HG02759 (cell line): ENCODE data around the gene ZNF180.
"Not testable (repeated sequence)": the region's sequence is repeated elsewhere in the genome, so short reads cannot be mapped to it uniquely, and the experiment has no call there.

Experiments used
- ATAC-seq: cut with Tn5 transposase; IDR thresholded peaks from one replicate; pipeline ENCODE4 v1.9.1; 2021; ENCODE audit warnings: mild to moderate bottlenecking, moderate library complexity; ENCODE audit not compliant: unreplicated experiment

The ZNF180 gene

DNA sequence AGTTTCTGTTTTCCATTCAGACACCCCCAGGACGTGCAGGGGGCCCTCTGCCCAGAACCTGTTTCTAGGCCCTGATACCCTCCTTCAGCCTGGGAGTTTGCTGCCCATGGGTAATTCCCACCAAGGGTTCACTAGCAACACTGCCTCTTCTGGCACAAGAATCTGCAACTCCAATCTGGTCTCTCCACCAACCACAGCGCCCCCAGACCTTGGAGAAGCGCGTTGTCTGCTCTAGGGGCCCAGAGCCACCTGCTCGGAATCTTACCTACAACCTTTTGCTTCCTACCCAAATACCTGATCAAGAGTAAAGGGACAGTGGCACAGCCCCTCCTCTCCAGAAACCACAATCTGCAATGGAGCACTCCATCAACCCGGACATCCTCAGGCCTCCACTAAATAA is 763 bp downstream of the ZNF180 start:
- no peak for ATAC-seq

DNA sequence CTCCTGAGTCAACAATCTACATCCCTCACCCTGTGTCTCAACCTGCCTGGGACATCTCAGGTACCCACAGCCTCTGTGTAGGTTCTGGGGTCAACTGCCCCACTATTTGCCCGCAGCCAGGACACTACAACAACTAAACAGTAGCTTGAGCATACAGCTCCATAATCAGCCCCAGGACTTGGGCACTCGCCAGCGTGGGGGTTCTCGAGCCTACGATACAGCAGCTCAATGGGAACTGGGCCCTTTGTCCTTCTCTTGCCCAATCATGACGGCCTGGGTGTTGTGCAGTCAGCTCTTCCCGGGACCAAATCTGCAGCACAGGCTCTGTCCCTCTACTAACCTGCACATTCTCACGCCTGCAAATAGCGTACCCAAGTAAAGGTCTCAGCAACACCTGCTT is 1.3 kb downstream of the ZNF180 start:
- no peak for ATAC-seq

DNA sequence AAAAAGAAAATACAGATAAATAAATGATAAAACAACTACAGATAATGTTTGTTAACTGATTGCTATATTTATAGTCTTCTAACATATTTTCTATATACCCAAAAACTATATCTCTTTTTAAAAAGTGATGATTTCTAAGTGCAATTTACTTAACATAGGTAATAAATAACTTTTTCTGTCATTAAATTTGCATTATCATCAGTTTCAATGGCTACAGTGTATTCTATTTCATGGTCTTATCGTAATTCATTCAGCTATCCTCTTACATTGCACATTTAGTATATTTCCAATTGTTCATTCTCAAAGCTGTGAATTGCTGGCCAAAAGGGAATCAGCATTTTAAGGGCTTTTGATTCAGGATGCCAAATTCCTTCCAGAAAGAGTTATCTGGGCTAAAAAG is 3.6 kb downstream of the ZNF180 start:
- no peak for ATAC-seq

DNA sequence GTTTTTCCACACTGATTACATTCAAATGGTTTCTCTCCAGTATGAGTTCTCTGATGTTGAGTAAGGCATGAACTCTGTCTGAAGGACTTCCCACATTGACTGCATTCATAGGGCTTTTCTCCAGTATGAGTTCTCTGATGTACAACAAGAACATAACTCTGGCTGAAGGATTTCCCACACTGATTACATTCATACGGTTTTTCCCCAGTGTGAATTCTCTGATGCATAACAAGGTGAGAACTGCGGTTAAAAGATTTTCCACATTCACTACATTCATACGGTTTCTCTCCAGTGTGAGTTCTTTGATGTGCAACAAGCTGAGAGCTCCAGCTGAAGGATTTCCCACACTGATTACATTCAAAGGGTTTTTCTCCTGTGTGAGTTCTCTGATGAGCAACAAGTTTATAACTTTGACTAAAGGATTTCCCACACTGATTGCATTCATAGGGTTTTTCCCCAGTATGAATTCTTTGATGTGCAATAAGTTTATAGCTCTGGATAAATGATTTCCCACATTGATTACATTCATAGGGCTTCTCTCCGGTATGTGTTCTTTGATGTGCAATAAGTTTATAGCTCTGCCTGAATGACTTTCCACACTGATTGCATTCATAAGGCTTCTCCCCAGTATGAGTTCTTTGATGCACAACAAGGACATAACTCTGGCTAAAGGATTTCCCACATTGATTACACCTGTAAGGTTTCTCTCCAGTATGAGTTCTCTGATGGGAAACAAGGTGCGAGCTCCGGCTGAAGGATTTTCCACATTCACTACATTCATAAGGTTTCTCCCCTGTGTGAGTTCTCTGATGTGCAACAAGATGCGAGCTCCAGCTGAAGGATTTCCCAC is 23.5 kb downstream of the ZNF180 start:
- no peak for ATAC-seq

DNA sequence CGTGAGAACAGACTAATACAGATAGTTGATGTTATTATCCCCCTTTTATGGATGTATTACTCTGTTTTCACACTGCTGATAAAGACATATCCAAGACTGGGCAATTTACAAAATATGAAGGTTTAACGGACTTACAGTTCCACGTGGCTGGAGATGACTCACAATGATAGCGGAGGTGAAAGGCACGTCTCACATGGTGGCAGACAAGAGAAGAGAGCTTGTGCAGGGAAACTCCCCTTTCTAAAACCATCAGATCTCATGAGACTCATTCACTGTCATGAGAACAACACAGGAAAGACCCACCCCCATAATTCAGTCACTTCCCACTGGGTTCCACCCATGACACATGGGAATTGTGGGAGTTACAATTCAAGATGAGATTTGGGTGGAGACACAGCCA is 31.6 kb downstream of the ZNF180 start:
- ATAC-seq: not testable (repeated sequence)

DNA sequence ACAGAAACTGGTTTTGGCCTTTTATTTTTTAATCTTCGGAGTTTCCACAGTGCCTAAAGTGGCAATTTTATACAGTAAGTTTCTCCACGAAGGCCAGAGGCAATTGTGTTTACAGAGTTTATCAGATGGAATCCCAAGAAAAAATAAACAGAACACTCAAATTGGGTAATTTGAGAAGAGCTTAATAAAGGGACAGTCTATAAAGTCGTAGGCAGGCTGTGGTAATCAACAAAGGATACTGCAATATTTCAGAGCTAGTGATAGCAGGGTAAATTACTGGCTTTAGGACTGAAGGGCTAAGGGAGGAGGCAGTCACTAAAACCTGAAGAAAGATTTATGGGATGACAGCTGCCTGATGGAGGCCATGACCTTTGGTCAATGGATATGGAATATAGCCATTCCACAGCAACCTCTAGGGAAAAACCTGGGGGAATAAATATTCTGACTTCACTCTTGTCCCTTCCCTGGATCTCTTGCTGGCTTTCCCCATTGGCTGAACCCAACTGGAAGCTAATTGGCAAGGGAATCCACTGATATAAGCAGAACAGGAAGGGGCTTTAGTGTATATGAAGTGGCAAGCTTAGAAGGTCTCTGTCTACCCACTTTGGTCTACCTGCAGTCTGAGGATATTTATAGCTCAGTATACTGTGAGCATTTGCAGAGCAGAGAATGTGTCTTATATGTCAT is 37.6 kb downstream of the ZNF180 start:
- ATAC-seq: not testable (repeated sequence)

DNA sequence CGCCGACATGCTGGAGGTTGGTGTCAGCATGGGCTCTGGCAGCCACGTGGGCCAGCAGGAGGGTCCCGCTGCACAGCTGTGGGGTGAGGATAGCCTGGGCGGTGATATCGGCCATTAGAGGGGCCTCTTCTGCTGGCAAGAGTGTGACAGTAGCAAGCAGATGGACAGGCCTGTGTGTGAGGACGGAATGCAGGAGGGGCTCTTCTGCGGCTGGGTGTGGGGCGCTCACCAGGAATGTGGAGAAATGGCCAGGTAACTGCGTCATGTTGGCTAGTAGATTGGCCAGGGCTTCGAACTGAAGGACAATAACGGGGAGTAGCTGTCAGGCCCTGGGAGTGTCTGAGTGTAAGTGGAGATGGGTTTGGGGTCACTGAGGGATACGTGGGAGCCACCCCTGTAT is 44.3 kb downstream of the ZNF180 start:
- ATAC-seq: not testable (repeated sequence)

DNA sequence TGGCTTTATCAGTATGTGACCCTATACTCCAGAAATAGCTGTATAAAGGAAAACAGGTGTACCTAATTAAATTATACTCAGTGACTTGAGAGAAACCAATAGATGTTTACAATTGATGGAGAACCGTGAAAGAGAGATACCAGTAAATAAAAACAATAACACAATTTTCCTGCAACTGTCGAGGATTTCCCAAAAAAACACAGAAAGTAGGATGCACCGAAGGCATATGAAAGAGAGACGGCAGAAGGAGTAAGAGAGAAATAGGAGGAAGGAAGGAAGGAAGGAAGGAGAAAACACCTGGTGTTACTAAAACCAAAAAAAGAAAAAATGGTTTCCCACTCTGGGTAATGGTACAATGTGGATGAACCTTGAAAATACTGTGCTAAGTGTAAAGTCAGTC is 45.2 kb downstream of the ZNF180 start:
- no peak for ATAC-seq

DNA sequence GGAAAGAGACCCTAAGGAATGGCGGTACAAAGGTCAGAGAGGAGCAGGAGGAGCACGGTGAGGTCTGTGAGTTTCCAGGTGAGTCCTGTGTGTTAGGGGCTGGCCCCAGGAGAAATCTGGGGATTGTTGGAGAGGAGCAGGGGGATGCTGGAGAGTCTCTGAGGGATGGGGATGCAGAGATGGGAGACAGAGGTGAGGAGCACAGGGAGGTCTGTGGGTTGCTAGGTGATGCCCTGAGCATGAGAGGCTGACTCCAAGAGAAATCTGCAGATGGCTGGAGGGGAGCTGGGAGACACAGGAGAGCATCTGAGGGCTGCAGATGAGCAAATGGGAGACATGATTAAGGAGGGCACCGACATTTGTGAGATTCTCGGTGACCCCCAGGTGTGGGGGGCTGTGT is 48.0 kb downstream of the ZNF180 start:
- ATAC-seq: no peak

DNA sequence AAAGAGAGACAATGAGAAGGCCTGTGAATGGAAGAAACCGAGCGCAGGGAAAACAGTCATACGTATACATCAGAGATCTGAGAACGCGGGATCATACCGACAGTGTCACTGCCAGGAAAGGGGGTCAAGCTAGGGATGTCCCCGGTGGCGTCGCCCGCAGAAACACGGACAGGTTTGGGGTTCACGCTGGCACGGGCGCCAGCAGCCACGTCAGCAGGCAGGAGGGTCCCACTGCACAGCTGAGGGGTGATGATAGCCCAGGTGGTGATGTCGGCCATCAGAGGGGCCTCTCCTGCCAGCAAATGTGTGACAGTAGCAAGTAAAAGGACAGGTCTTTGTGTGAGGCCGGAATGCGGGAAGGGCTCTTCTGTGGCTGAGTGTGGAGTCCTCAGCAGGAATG is 48.6 kb downstream of the ZNF180 start:
- ATAC-seq: no peak

DNA sequence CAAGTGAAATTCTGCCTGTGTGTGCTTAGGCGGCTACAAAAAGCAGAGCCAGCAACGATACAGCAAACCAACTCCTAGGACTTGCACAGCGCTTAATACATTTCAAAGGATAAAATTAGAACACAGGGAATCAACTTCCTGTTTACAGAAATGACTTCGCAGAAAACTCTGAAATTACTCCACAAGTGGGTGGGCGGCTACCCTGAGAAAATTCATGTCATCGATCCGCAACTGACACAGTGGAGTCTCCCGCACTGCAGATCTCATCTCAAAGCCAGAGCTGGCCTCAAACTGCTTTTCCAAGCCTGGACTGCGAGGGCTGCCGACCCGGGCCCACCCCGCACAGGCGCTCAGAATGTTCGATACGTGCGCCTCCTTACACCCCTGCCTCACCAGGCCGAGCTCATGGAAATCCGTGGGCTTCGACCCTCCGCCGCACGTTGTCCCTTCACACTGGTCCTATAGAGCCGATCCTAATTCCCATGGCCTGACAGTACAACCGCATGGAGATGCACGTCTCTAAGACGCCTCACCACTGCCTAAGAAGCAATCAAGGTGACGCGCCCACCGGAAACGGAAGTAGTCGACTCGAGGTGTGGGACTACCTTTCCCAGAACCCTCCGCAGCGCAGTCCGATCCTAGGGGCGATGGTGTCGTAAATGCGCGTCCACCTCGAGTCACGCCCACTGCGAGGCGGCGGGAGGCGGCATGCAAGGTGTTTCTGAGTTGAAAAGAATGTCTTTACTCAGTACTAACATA is 52.2 kb downstream of the ZNF180 start, which contains the start of gene ZNF229:
ZNF229 (minus strand) TSS at position 557 of the 759 bp plus-strand sequence. CDS start 5,625 bp downstream, outside the sequence.
- ATAC-seq: no peak

DNA sequence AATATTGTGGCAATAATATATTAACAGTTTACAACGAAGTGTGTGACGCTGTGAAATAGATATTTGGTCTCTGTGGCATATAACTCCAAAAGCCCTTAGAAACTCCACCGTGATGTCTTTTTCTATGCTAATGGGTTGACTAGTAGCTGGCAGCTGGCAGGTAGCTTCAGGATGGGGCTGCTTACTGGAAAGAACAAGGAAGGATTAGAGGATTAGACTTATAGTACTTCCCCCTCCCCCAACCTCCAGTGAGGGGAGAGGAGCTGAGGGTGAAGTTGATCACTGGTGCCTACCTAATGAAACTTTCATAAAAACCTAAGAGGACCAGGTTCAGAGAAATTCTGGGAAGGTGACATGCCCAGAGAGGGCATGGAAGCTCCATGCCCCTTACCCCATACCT is 61.9 kb downstream of the ZNF180 start:
- no peak for ATAC-seq

DNA sequence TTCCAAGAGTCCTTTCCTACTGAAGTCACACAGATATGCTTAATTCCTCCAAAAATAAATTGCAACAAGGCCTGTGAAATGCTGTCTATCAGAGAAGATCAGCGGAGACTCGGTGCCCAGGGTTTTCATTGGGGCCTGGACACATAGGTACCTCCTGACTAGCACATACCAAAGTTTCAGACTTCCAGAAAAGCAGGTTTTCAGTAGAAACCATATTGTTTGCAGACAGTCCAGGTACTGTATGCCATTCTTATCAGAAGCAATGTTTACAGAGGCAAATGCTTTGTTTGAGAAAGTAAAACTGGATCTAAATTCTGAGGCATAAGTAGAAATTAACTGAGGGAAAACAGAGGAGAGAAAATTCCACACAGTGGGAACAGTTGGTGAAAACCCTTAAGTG is 64.9 kb downstream of the ZNF180 start:
- no peak for ATAC-seq

DNA sequence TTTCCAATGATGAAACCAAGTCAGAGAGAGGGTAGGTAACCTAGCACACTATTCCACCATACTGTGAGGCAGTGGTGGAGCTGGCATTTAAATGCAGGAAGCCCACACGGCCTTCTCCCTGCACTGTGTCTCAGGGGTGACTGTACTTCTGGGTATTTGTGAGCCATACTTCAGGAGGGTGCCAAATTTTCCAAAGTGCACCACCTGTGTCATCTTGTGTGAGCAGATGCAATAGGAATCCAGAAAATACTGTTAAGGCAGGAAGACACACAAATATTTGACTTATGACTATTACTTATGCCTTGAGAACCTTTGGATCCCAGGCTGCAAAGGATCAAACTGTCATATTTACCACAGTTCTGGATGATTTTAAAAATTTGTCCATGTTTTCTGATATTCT is 69.4 kb downstream of the ZNF180 start:
- ATAC-seq: no peak
